Stimulated activated CD4-positive, alpha-beta T cell treated with anti-CD3 and anti-CD28 coated beads, Interleukin-4, amount 100 ng/mL, for 4 hours (primary cell): Measurements from ENCODE around the gene HOGA1.
"Not testable (repeated sequence)": the region's sequence is repeated elsewhere in the genome, so short reads cannot be mapped to it uniquely, and the experiment has no call there.

Source experiments
- DNase-seq, 2 experiments: peaks; one replicate each; pipeline ENCODE4 v3.0.0-alpha.2; 2020

Gene HOGA1

GRCh38 chr10:97612386-97612785 is 28.2 kb downstream of the HOGA1 start:
- no peak for DNase-seq

GRCh38 chr10:97618285-97618684 is 34.1 kb downstream of the HOGA1 start:
- no peak for DNase-seq

GRCh38 chr10:97618733-97619132 is 34.5 kb downstream of the HOGA1 start:
- no peak for DNase-seq

- DNase-seq = no peak
Observed at GRCh38 chr10:97623277-97623676, 39.1 kb downstream of the HOGA1 start.

- no peak for DNase-seq
Observed at GRCh38 chr10:97627731-97628130, 43.5 kb downstream of the HOGA1 start.

- DNase-seq = no peak
Observed at GRCh38 chr10:97628228-97628627, 44.0 kb downstream of the HOGA1 start.

GRCh38 chr10:97629289-97629688 is 45.1 kb downstream of the HOGA1 start:
- no peak for DNase-seq

GRCh38 chr10:97631098-97631497 is 46.9 kb downstream of the HOGA1 start:
- no peak for DNase-seq

GRCh38 chr10:97632949-97633884 is 49.0 kb downstream of the HOGA1 start, which contains the start of gene MORN4:
Gene MORN4 (minus strand): TSS chr10:97633500. CDS start chr10:97619653, 13,847 bp downstream.
- DNase-seq = peak; percentile 84 to 86

- DNase-seq = peak in 1 of 2 experiments; percentile 3
Observed at GRCh38 chr10:97633921-97634320, 49.7 kb downstream of the HOGA1 start.

GRCh38 chr10:97635577-97635976 is 51.4 kb downstream of the HOGA1 start:
- DNase-seq = no peak

- DNase-seq = not testable (repeated sequence)
Observed at GRCh38 chr10:97639090-97639489, 54.9 kb downstream of the HOGA1 start.

GRCh38 chr10:97640174-97640867 is 56.1 kb downstream of the HOGA1 start, which contains the start of gene PI4K2A:
Gene PI4K2A (plus strand): TSS chr10:97640671. CDS start chr10:97640743, 72 bp downstream.
- DNase-seq = peak; percentile 97 to 99

- DNase-seq = peak in 1 of 2 experiments; percentile 3
Observed at GRCh38 chr10:97640868-97641811, 57.0 kb downstream of the HOGA1 start.

GRCh38 chr10:97642471-97643159 is 58.4 kb downstream of the HOGA1 start:
- not testable (repeated sequence) for DNase-seq

GRCh38 chr10:97643441-97643985 is 59.3 kb downstream of the HOGA1 start:
- no peak for DNase-seq

GRCh38 chr10:97644936-97645335 is 60.7 kb downstream of the HOGA1 start:
- DNase-seq = no peak

- no peak for DNase-seq
Observed at GRCh38 chr10:97647556-97647955, 63.4 kb downstream of the HOGA1 start.

- DNase-seq = peak in 1 of 2 experiments; percentile 48
Observed at GRCh38 chr10:97648562-97649404, 64.6 kb downstream of the HOGA1 start.

- DNase-seq = not testable (repeated sequence)
Observed at GRCh38 chr10:97649405-97649750, 65.2 kb downstream of the HOGA1 start.

- no peak for DNase-seq
Observed at GRCh38 chr10:97650726-97651125, 66.5 kb downstream of the HOGA1 start.
